GM12878 (cell line): ENCODE results near the gene NEAT1. TPM values are rescaled to one million over a fixed set of nuclear protein-coding genes. Genes with fewer than 3 reads are reported as not detected.

Experiments
- ATAC-seq: fragments of 200-7000 bp; cut with Tn5 transposase; 3 replicates; pipeline ENCODE4 v1.9.1; 2020; ENCODE audit warnings: mild to moderate bottlenecking, moderate library complexity
- BruUV-seq: library from RNA; stranded (reverse); fragments of 400-500 nt; replicated peaks from 2 replicates; lab custom pipeline; 2021; lab: Mats Ljungman, UMichigan
- CTCF ChIA-PET: fragments of 300-600 bp; sonication (Branson Sonifier 250); formaldehyde crosslinking; extraction: SDS; loops from one replicate; lab custom pipeline; 2021; ENCODE audit warnings: inconsistent platforms; lab: Yijun Ruan, JAX
- POLR2A ChIA-PET: fragments of 350-600 bp; formaldehyde crosslinking; extraction: SDS; loops from one replicate; lab custom pipeline; 2021; ENCODE audit warnings: inconsistent platforms; lab: Charles Lee
- RAD21 ChIA-PET: fragments of 300-600 bp; sonication (Branson Sonifier 250); formaldehyde crosslinking; loops from one replicate; lab custom pipeline; 2023; ENCODE audit warnings: antibody characterized with exemption; ENCODE audit not compliant: unreplicated experiment; lab: Charles Lee
- SMC1A ChIA-PET: fragments of 300-600 bp; sonication (Branson Sonifier 250); formaldehyde crosslinking; loops from one replicate; lab custom pipeline; 2023; ENCODE audit not compliant: unreplicated experiment, uncharacterized antibody; lab: Charles Lee
- DNase-seq: peaks from one replicate; pipeline ENCODE4 v3.0.0-alpha.2; 2011; ENCODE audit warnings: low read depth, low spot score
- FAIRE-seq: peaks from 3 replicates; lab custom pipeline; 2011; peaks lifted over from hg19 to GRCh38; lab: Jason Lieb, UNC
- H2AFZ ChIP-seq: 2 replicates; pipeline ENCODE4 v1.6.0; 2011; ENCODE audit warnings: low read depth, low read length, control low read depth; ENCODE audit not compliant: control insufficient read depth
- H3K27ac ChIP-seq: 2 replicates; pipeline ENCODE4 v1.5.1; 2011; ENCODE audit warnings: control low read depth; ENCODE audit not compliant: control insufficient read depth, insufficient read depth
- H3K27me3 ChIP-seq, 2 experiments: replicated peaks in 1 of 2; 2 replicates each; pipeline versions ENCODE4 v1.6.0 to v1.6.1; 2011; ENCODE audit warnings: low read length in 1 of 2; ENCODE audit not compliant: control insufficient read depth in 2 of 2, insufficient read depth in 2 of 2
- H3K36me3 ChIP-seq, 2 experiments: 2 replicates each; pipeline ENCODE4 v1.5.1; 2011; ENCODE audit warnings: low read length in 1 of 2; ENCODE audit not compliant: control insufficient read depth in 2 of 2, insufficient read depth in 2 of 2
- H3K4me1 ChIP-seq: 2 replicates; pipeline ENCODE4 v1.6.1; 2011; ENCODE audit warnings: mild to moderate bottlenecking, low read length, moderate library complexity, mixed read lengths; ENCODE audit not compliant: control insufficient read depth, insufficient read depth
- H3K4me2 ChIP-seq: 2 replicates; pipeline ENCODE4 v1.6.0; 2011; ENCODE audit warnings: control low read depth; ENCODE audit not compliant: control insufficient read depth, insufficient read depth
- H3K4me3 ChIP-seq: fragments of 200-600 bp; sonication (generic); 2 replicates; pipeline ENCODE4 v1.5.1; 2016
- H3K79me2 ChIP-seq: 2 replicates; pipeline ENCODE4 v1.6.0; 2011; ENCODE audit warnings: low read length; ENCODE audit not compliant: control insufficient read depth, insufficient read depth
- H3K9ac ChIP-seq: 2 replicates; pipeline ENCODE4 v1.8.0; 2011; ENCODE audit warnings: low read length, control low read depth, mixed read lengths; ENCODE audit not compliant: control insufficient read depth, insufficient read depth
- H3K9me3 ChIP-seq: replicated peaks from 3 replicates; pipeline ENCODE4 v1.5.1; 2011; ENCODE audit warnings: mild to moderate bottlenecking, low read length; ENCODE audit not compliant: control insufficient read depth, insufficient read depth
- H4K20me1 ChIP-seq: 2 replicates; pipeline ENCODE4 v1.6.0; 2011; ENCODE audit not compliant: control insufficient read depth, insufficient read depth
- FOS ChIP-seq: IDR thresholded peaks from 3 replicates; pipeline ENCODE4 v1.6.1; 2011; ENCODE audit warnings: borderline replicate concordance; ENCODE audit not compliant: insufficient read length; ENCODE audit errors: extremely low read depth
- NKRF ChIP-seq: fragments of 450-650 bp; conservative IDR thresholded peaks from 2 replicates; pipeline ENCODE4 v1.6.1; 2017; ENCODE audit warnings: mild to moderate bottlenecking, moderate library complexity
- POLR2A ChIP-seq: IDR thresholded peaks from 2 replicates; pipeline ENCODE4 v1.6.1; 2011; ENCODE audit warnings: low read depth, mild to moderate bottlenecking, low read length
- RAD21 ChIP-seq: IDR thresholded peaks from 2 replicates; pipeline ENCODE4 v1.6.1; 2011; ENCODE audit warnings: mild to moderate bottlenecking, low read depth, low read length, moderate library complexity; ENCODE audit not compliant: insufficient read depth
- ZNF592 ChIP-seq: fragments of 450-650 bp; IDR thresholded peaks from 2 replicates; pipeline ENCODE4 v1.6.1; 2017; ENCODE audit warnings: mild to moderate bottlenecking, moderate library complexity
- WGBS: methylation state at CpG from one replicate; pipeline ENCODE4 v1.1.6; 2016; ENCODE audit warnings: low lambda C conversion rate; ENCODE audit not compliant: insufficient replicate concordance, insufficient coverage; ENCODE audit errors: missing lambda C conversion rate; 5-methylcytosine and 5-hydroxymethylcytosine counted together
- in situ Hi-C: fragments of 300-500 bp; cut with MboI; formaldehyde crosslinking; loops from 9 replicates; pipeline ENCODE4 v1.14.3; 2018; ENCODE audit warnings: mixed read lengths
- intact Hi-C: fragments of 100-400 bp; cut with micrococcal nuclease; formaldehyde crosslinking; loops from one replicate; pipeline ENCODE4 v1.14.2; 2022; ENCODE audit not compliant: unreplicated experiment
- polyA plus RNA-seq, 11 experiments: library from polyadenylated mRNA; depleted of rRNA in 4 of 11; unstranded in 6 of 11; stranded (reverse) in 5 of 11; fragments of >200 nt; fragmentation: Nextera tagmentation in 4 of 11; fragmentation: Illumina TruSeq in 1 of 11; extraction: Ambion mirVana in 4 of 11; extraction: Trizol in 1 of 11; gene quantifications; 1 replicate in 1 of 11; 2 replicates in 10 of 11; pipeline versions ENCODE4 v1.2.1 to v1.2.3, GENCODE V29; 2011 to 2016; ENCODE audit warnings: inconsistent platforms in 2 of 11, missing spikeins in 2 of 11, low read depth in 1 of 11
- total RNA-seq, 4 experiments: library from RNA; depleted of rRNA in 3 of 4; stranded (reverse); fragments of >200 nt in 3 of 4; fragmentation: Illumina TruSeq in 1 of 4; extraction: Trizol in 1 of 4; gene quantifications; 2 replicates each; pipeline versions ENCODE4 v1.2.1 to v1.2.3, GENCODE V29; 2013 to 2021
- TF ChIP-seq, protein P1 (sequence below): fragments of 450-650 bp; IDR thresholded peaks from 2 replicates; pipeline ENCODE4 v1.6.1; 2017; ENCODE audit warnings: mild to moderate bottlenecking

NEAT1 gene
- total and polyA plus RNA-seq, 10 of the 15 experiments (the other 5 are each of a cell fraction or from before 2014, with no cell fraction given) = 13.6 to 328 (median 69.4) TPM

DNA sequence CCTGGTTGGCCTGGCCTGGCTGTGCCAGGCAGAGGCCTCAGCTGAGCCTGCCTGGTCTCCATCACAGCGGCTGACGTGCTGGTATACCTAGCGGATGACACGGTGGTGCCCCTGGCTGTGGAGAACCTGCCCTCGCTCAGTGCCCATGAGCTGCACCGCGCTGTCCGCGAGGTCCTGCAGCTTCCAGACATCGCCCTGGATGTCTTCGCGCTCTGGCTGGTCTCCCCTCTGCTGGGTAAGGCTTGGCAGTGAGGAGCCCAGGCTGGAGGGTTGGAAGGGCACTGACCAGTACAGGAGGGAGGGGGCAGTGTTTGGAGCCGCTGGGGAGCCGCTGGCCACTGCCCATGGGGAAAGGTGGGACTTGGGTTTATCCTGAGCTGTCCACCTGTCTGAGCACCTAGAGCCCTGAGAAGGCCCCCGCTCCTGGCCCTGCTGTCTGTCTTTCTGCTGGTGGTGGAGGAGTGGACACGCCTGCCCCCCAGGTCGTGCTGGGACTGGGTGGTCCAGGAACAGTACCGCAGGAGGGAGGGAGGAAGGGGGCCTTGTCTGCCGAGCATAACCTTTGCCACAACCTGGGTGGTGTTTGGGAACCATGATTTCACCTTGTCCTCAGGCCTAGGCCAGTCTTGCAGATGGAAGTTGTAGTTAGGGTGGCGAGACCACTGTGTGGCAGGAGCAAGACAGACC lies 33.2 kb upstream of the NEAT1 start:
- peak overlapping the region; percentile 53; the same call in 1 of the 2 replicates for H3K9ac ChIP-seq
- intact Hi-C loops = no loop called here
- in situ Hi-C loops = no loop called here
- ChIA-PET SMC1A (interaction anchor here (0.7 to 2.9 kb wide), 5 partner anchors 13 to 27 kb away, joined by 3 to 23 read pairs (median 4); no protein-coding TSS in a partner anchor), RAD21 (interaction anchor here (1.4 to 3.7 kb wide), 2 partner anchors 27 to 79 kb away, joined by 5 to 24 read pairs; no protein-coding TSS in a partner anchor), POLR2A (no interaction called here), CTCF (interaction anchor here (0.5 to 6.0 kb wide), 4 partner anchors 11 to 122 kb away, joined by 3 to 34 read pairs (median 5); no protein-coding TSS in a partner anchor)
- H2AFZ ChIP-seq = no peak overlapping the region
- peaks cover 45% of the 10 kb centered on the region for H3K4me1 ChIP-seq
- H3K79me2 ChIP-seq = peaks cover 51% of the 10 kb centered on the region
- 91% methylated on average over 16 of the region's 20 CpGs for WGBS
- H4K20me1 ChIP-seq = no peaks in the 10 kb centered on the region; the same call in 1 of the 2 replicates
- H3K4me3 ChIP-seq = peak overlapping the region; percentile 50; the same call in 1 of the 2 replicates
- BruUV-seq = no TSS peak
- H3K36me3 ChIP-seq = peaks cover 5 to 16% of the 10 kb centered on the region in 2 experiments; a peak in 3 of 4 replicates
- no peaks in the 10 kb centered on the region for H3K27me3 ChIP-seq
- FAIRE-seq (no peak), ATAC-seq (no peak), DNase-seq (no peak)
- peak overlapping the region; percentile 80 for H3K4me2 ChIP-seq
- TF ChIP-seq, protein P1, sequence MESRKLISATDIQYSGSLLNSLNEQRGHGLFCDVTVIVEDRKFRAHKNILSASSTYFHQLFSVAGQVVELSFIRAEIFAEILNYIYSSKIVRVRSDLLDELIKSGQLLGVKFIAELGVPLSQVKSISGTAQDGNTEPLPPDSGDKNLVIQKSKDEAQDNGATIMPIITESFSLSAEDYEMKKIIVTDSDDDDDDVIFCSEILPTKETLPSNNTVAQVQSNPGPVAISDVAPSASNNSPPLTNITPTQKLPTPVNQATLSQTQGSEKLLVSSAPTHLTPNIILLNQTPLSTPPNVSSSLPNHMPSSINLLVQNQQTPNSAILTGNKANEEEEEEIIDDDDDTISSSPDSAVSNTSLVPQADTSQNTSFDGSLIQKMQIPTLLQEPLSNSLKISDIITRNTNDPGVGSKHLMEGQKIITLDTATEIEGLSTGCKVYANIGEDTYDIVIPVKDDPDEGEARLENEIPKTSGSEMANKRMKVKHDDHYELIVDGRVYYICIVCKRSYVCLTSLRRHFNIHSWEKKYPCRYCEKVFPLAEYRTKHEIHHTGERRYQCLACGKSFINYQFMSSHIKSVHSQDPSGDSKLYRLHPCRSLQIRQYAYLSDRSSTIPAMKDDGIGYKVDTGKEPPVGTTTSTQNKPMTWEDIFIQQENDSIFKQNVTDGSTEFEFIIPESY = no peak
- TF ChIP-seq NKRF = no peak
- no peak for TF ChIP-seq ZNF592
- no peak for TF ChIP-seq RAD21
- no peak for TF ChIP-seq FOS
- TF ChIP-seq POLR2A = 0 out of 2 replicates have a peak, but pooled peaks have one; percentile 20
- no peaks in the 10 kb centered on the region for H3K9me3 ChIP-seq
- H3K27ac ChIP-seq = peak overlapping the region; percentile 5; the same call in 1 of the 2 replicates
